GM21423 (cell line): Measurements from ENCODE around the gene FBXO41.

Experiments
- ATAC-seq: cut with Tn5 transposase; IDR thresholded peaks from one replicate; pipeline ENCODE4 v1.9.1; 2021; ENCODE audit warnings: mild to moderate bottlenecking, moderate library complexity; ENCODE audit not compliant: unreplicated experiment

The FBXO41 gene

DNA sequence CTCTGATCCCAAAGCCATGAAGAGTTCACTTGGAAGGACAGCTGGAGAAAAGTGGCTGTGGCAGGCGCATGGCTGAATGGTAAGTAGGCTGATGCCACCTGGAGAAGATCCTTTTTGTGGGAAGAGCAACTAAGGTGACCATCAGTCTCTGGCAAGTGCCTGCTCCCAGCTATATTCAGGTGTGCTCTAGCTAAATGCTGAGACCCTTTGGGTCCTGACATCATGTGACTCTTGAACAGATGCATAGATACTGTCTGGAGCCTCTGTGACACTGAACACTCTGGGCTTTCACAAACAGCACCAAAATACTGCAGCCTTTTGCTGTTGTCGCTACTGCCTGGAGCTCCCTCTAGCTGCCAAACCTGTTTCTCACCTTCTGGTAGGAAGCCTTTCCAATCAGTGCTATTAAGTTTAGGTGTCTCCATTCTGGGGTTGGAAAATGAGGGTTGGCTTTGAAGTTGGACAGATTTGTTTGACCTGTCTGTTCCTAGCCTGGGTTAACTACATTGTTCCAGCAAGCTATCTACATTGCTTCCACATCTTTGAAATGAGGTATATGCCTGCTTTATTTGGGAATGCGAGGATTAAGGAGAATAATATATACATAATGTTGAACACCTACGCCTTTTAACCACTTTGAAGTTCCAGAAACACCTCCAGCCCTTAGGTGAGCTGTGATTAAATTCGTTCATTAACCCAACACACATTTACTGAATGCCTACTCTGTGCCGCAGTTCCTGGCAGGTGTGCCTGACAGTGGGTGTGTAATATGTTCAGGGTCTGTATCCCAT is 6.0 kb upstream of the FBXO41 start:
- ATAC-seq, result no peak

DNA sequence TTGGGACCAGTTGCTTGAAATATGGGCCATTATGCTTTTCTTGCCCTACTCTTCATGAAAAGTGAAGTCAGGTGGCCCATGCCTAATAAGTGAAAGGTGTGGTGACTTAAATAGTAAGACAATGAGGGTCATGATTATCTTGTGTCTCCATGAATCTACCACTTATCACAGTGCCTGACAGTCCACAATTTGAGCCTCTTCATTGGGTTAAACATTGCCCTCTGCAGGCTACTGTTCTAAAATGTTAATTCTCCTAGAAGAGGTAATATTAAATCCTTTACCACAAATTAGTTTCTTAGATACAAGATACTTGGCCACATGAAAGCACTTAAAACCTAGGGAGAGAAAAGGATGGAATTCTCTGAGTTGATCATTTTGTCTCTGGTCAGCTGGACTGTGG is 5.0 kb upstream of the FBXO41 start:
- no peak for ATAC-seq

DNA sequence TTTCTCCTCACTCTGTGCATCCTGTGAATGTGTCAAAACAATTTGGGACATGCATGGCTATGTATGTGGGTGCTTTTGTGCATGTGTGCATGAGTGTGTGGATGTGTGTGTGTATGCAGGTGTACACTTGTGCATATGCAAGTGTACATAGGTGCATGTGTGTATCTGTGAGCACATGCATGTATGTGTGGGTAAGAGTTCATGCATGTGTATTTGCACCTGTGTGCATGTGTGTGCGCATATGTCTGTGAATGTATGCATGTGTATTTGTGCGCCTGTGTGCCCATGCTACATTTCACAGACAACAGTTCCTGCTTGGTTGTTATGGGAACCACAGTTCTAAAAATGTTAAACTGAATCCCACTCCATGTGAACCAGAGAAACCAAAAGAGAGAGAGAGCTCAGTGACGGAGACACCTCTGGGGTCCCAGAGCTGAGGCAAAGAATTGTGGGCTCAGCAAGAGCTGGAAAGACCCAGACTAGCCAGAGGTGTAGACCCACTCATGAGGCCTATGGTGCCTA is 1.9 kb upstream of the FBXO41 start:
- ATAC-seq, result no peak

DNA sequence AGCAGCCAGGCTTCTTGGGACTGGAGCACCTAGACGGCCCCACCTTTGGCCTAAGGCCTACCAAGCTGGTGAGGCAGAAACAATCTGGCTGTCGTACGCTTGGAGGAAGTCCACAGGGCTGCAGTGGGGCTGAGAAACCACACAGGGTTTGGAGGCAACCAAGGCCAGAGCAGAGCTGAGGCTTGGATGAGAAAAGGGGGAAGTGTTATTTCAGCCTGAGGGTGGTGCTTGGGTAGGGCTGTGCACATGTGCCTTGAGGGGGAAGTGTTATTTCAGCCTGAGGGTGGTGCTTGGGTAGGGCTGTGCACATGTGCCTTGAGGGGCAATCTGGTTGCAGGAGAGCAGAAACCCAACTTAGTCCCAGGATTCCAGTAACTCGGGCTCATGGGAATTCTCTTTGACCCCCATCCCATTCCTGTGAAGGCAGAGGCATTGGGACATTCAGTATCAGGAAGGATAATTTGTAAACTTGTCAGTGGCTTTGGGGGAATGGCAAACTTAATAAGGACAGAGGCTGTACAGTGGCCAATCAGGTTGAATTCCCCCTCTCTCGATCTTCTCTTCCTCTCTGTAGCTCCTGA is 971 bp upstream of the FBXO41 start:
- peak; percentile 60 for ATAC-seq

DNA sequence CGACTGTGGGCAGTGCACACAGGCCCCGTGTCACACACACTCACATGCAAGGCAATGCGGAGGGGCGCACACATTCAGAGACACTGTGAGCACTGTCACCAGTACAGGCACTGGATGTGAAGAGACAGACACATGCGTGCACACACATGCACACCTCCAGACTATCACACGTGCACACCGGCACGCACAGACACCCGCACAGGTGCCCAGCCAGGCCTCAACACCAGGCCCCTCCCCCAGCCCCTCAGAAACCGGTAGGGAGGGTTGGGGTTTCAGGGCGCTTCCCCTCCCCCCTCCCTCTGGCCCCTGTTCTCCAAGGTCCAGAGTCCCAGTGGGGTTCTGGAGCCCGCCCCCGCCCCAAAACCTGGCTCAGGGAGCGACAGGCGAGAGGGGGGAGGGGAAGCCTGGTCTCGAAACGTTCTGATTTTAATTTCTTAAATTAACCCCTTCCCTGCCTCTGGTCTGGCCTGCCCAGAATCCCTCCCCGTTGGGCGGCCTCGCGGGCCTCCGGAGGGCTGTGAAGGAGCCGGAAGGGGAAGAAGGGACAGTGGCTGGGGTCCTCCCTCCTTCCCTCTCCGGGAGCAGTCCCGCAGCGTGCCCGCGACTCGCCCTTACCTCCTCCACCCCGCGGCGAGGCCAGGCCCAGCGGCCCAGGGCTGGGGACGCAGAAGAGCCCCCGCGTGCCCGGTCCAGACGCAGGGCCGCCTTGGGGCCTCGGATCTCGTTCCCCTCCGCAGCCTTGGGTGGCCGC is 558 bp downstream of the FBXO41 start:
- ATAC-seq, result peak; percentile 6

DNA sequence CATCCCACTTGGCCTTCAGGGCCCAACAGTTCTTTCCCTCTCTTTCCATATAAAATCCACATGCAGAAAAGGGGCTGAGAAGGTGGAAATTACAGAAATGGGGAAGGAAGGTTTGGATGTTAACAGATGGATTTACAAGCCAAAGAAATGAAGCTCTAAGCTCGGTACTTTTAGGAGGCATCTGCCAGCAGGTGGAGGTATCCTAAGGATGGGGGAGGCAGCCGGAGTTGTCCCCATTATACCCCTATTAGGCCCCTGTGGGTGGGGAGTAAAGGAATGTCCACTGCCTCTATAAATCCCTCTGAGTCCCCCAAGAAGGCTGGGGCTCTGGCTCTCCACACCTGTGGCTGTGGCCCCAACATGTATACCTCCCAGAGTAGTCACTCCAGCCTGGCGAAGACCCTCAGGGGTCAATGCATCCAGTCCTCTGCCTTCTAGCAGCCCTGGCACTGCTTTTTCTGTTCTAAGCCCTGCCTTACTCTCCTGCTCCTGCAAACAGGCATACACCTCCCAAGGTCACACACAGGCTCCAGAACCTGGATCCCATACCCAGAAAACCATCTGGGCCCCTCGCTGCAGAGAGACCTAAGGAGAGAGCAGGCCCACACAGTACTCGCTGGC is 1.2 kb downstream of the FBXO41 start:
- ATAC-seq, result no peak

DNA sequence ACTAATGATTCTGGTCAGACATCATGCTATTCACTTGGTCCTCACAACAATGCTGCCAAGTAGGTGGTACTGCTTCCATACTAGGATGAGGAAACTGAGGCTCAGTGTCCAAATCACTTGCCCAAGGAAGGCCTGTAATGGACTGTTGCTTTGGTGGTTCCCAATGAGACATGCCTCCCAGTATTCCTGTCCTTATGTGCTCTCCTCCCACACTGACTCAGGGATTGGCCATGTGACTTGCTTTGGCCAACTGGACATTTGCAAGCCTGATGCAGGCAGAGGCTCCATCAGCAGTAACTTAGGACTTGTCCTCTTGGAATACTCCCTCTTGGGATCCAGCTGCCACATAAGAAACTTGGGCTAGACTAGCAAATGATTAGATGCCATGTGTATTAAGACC is 3.0 kb downstream of the FBXO41 start:
- ATAC-seq, result no peak

- ATAC-seq, result no peak
Observed at GRCh38 chr2:73279852-73280251, 4.4 kb downstream of the FBXO41 start.

DNA sequence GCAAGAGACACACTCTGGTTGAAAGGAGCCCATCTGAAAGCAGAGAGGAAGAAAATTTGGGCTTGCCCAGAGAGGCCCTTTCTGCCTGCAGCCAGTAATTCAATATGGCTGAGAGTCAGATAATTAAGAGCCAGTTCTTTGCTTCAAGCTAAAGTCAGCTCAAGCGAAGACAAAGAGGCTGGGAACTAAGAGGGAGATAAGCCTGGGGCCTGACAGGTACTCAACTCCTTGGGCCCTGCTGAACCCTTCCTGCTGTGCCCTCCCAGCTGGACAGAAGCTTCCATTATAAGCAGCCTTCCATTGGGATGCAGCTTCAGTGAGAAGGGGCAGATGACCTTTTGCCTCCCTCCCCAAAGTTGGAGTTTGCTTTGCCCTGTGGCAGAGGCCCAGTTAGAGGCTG is 12.0 kb downstream of the FBXO41 start:
- ATAC-seq, result no peak

DNA sequence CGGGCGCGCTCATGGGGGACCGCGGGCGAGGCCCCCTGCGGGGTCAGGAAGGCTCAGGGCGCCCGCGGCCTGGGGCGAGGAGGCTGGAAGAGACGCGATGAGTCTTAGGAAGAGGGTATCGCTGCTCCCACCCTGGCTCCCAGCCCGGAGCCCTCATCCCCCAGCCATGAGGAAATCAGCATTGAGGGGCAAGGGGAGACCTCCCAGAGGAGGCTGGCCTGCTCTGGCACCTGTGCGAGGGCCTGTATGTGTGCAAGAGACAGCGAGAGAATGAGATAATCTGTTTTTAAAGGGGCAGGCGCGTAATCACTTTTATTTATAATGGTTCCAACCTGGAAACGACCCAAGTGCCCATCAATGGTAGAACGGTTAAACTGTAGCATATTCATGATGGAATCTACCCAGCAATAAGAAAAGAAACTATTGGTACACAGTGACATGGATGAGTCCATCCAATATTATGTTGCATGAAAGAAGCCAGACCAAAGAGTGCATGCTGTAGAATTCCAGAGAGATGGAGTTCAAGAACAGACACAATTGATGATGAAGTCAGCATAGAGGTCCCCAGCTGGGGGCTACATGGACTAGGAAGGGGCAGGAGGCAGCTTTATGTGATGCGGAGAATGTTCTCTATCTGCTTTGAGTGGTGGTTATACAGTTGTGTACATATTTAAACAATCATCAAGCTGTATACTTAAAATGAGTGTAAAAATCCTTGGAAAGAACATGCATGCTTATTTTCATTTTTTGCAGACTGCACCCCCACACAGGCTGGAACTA is 14.4 kb downstream of the FBXO41 start:
- ATAC-seq, result no peak

- ATAC-seq, result peak; percentile 65
Observed at GRCh38 chr2:73268830-73269685, 15.2 kb downstream of the FBXO41 start.

DNA sequence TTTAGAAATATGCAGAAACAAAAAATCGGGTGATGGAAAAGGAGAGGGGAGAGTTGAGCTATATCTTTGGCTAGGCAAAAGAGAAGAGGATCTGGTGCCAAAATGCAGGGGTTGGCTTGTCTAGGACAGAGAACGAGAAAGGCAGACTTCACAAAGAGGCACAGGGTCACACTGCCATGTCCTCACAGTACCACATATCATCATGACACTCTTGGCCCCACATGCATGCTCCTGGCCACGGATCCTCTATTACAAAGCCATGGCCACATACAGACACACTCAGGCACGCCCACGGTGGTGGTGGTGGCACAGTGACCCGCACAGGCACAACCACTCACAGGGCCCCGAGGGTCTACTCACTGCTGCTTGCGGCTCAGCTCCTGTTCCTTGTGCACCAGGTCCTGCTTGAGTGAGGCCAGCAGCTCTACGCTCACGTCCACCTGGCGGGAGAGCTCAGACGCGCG is 15.9 kb downstream of the FBXO41 start:
- ATAC-seq, result no peak

GRCh38 chr2:73267008-73267407 is 17.3 kb downstream of the FBXO41 start:
- ATAC-seq, result no peak

DNA sequence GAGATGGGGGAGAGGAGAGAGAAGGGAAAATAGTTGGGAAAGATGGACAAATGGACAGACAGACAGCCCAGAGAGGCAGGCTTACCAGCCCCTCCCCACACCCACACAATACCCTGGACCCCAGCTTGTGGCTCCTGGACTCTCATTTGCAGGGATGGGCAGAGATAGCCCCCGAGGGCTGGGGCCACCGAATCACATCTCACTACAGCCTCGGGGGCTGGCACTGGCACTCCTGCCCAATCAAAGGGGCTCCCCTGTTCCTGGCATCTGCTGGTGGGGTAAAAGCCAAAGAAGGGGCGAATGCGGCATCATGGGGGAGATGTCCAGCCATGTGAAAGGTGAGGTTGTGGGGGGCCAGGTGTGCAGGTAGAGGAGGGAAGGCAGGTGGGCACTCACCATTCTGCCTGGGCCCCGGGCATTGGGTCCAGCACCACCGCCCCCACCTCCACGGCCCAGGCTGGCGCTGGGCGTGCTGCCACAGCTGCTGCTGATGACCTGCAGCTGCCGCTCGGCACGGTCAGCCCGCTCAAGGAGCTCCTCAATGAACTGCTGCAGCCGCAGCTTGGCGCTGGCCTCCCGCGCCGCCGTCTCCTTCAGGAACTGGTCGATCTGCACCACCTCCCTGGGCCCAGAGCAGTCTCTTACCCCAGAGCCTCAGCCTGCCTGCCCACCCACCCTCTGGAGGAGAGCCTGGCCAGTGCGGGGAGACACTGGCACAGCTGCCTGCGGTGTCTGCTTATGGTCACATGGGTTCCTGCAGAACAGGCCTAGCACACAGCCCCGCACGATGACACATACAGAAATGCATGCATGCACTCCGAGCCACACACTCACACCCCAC is 18.0 kb downstream of the FBXO41 start:
- ATAC-seq, result no peak

GRCh38 chr2:73265298-73266060 is 18.8 kb downstream of the FBXO41 start:
- ATAC-seq, result no peak

DNA sequence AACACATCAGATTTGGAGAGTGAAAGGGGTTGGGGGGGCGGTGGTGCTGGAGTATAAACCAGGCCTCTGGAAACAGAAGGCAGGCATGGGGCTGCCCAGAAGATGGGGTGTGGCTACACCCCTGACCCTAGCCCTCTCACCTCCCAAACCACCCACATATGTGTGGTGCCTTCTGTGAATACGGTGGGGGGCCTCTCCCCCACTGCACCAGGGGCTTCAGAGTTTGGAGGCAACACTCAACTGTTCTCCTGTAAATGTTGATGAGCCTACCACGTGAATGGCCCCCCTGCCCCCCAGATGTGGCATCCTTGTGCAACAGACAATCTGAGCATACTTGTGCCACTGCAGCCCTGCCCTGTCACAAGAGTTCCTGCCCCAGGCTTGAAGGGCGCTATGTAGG is 19.5 kb downstream of the FBXO41 start:
- ATAC-seq, result no peak

GRCh38 chr2:73264332-73264606 is 20.0 kb downstream of the FBXO41 start:
- ATAC-seq, result no peak
